K562 (cell line): ENCODE results near the gene GPR42.

ENCODE experiments used
- EP300 ChIP-seq: IDR thresholded peaks from 2 replicates; pipeline ENCODE4 v1.6.1; 2012; ENCODE audit warnings: low read length, improper control_type of control experiment
- ILF3 ChIP-seq: fragments of 450-650 bp; IDR thresholded peaks from 2 replicates; pipeline ENCODE4 v1.6.1; 2018; ENCODE audit warnings: antibody characterized with exemption, mild to moderate bottlenecking, moderate library complexity, borderline replicate concordance
- NCOR1 ChIP-seq: fragments of 450-650 bp; IDR thresholded peaks from 2 replicates; pipeline ENCODE4 v1.6.1; 2016; ENCODE audit warnings: mild to moderate bottlenecking, moderate library complexity
- RAD21 ChIP-seq, 2 experiments: fragments of 250-450 bp in 1 of 2; fragments of 450-650 bp in 1 of 2; sonication (Bioruptor Pico) in 1 of 2; formaldehyde crosslinking in 1 of 2; IDR thresholded peaks in 1 of 2; conservative IDR thresholded peaks in 1 of 2; 2 replicates each; pipeline versions ENCODE4 v1.4.0 to v1.8.0; 2020 to 2022; ENCODE audit warnings: mild to moderate bottlenecking in 2 of 2, moderate library complexity in 1 of 2
- RNF2 ChIP-seq: sonication (generic); IDR thresholded peaks from 2 replicates; pipeline ENCODE4 v1.6.1; 2016
- SIN3B ChIP-seq: fragments of 450-650 bp; IDR thresholded peaks from 2 replicates; pipeline ENCODE4 v1.6.1; 2017; ENCODE audit warnings: low read depth, mild to moderate bottlenecking, moderate library complexity
- ZNF431 ChIP-seq: sonication (generic); formaldehyde crosslinking; IDR thresholded peaks from 2 replicates; pipeline ENCODE4 v1.8.0; 2022; ENCODE audit warnings: mild to moderate bottlenecking, missing genetic modification reagents
- TF ChIP-seq, protein P1 (sequence below), 3 experiments: IDR thresholded peaks in 2 of 3; conservative IDR thresholded peaks in 1 of 3; 2 replicates each; pipeline ENCODE4 v1.5.1; 2011 to 2012; ENCODE audit warnings: low read length in 3 of 3, mild to moderate bottlenecking in 3 of 3, control low read depth in 2 of 3, improper control_type of control experiment in 1 of 3, inconsistent platforms in 1 of 3, low read depth in 1 of 3, mixed read lengths in 1 of 3, moderate library complexity in 1 of 3; ENCODE audit not compliant: insufficient read depth in 2 of 3
- TF ChIP-seq, protein P2 (sequence below): fragments of 250-450 bp; sonication (Bioruptor Pico); IDR thresholded peaks from 2 replicates; pipeline ENCODE4 v1.8.0; 2022; ENCODE audit warnings: moderate library complexity, mild to moderate bottlenecking, inconsistent platforms

DNA sequence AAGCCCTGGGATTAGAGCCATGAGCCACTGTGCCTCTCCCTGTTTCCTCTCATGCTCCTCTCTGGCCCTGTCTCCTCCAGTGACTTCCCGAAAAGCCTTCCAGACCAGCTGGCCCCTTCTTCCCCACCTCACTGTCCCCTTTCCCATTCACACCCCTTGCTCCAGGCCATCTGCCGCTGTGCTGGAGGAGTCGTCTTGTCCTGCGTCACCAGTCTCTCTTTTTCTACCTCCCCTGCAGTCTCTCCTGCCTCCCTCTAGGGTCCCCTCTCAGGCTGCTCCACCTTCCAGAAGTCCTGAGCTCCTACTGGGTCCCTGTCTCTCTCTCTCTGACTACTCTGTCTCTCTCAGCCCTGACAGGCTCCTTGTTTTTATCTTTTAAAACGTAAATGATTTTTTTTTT, 28.4 kb upstream of the GPR42 start:
- TF ChIP-seq EP300: no peak
- TF ChIP-seq, protein P1, sequence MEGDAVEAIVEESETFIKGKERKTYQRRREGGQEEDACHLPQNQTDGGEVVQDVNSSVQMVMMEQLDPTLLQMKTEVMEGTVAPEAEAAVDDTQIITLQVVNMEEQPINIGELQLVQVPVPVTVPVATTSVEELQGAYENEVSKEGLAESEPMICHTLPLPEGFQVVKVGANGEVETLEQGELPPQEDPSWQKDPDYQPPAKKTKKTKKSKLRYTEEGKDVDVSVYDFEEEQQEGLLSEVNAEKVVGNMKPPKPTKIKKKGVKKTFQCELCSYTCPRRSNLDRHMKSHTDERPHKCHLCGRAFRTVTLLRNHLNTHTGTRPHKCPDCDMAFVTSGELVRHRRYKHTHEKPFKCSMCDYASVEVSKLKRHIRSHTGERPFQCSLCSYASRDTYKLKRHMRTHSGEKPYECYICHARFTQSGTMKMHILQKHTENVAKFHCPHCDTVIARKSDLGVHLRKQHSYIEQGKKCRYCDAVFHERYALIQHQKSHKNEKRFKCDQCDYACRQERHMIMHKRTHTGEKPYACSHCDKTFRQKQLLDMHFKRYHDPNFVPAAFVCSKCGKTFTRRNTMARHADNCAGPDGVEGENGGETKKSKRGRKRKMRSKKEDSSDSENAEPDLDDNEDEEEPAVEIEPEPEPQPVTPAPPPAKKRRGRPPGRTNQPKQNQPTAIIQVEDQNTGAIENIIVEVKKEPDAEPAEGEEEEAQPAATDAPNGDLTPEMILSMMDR (IDR thresholded peaks at IDR 0.05 in 2 of 3, conservative IDR thresholded peaks at IDR 0.05 in 1 of 3; ENCODE audit: insufficient read depth in 2 of 3, low read depth in 1 of 3, low read length in 3 of 3): peak in 2 of 3 experiments; percentile 2 to 8; a peak in 1 of 6 replicates
- TF ChIP-seq RNF2: no peak
- no peak for TF ChIP-seq NCOR1
- no peak for TF ChIP-seq SIN3B
- TF ChIP-seq, protein P2, sequence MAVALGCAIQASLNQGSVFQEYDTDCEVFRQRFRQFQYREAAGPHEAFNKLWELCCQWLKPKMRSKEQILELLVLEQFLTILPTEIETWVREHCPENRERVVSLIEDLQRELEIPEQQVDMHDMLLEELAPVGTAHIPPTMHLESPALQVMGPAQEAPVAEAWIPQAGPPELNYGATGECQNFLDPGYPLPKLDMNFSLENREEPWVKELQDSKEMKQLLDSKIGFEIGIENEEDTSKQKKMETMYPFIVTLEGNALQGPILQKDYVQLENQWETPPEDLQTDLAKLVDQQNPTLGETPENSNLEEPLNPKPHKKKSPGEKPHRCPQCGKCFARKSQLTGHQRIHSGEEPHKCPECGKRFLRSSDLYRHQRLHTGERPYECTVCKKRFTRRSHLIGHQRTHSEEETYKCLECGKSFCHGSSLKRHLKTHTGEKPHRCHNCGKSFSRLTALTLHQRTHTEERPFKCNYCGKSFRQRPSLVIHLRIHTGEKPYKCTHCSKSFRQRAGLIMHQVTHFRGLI: no peak
- TF ChIP-seq ZNF431 (CRISPR knock-in tag): no peak
- no peak for TF ChIP-seq ILF3
- no peak for TF ChIP-seq RAD21 (CRISPR knock-in tag; conservative IDR thresholded peaks at IDR 0.05 in 1 of 2, IDR thresholded peaks at IDR 0.05 in 1 of 2)
